H1 (cell line): ENCODE results near the gene POU6F2. TPM values are rescaled to one million over a fixed set of nuclear protein-coding genes. Genes with fewer than 3 reads are reported as not detected.

Experiments
- CTCF ChIA-PET: fragments of 300-600 bp; sonication (Branson Sonifier 250); formaldehyde crosslinking; loops from one replicate; lab custom pipeline; 2021; ENCODE audit not compliant: partially characterized antibody; lab: Charles Lee
- POLR2A ChIA-PET: fragments of 300-600 bp; sonication (Branson Sonifier 250); formaldehyde crosslinking; loops from one replicate; lab custom pipeline; 2021; ENCODE audit warnings: inconsistent platforms; ENCODE audit not compliant: partially characterized antibody; lab: Charles Lee
- DNase-seq, 2 experiments: peaks; one replicate each; pipeline versions ENCODE4 v3.0.0 to v3.0.0-alpha.2; 2010 to 2022; ENCODE audit warnings: low spot score in 2 of 2, low read depth in 1 of 2, mixed read lengths in 1 of 2
- FAIRE-seq: peaks from 2 replicates; lab custom pipeline; 2011; peaks lifted over from hg19 to GRCh38; lab: Jason Lieb, UNC
- H2AFZ ChIP-seq: 2 replicates; pipeline ENCODE4 v1.8.1; 2012; ENCODE audit warnings: low read length, inconsistent platforms
- H2AK5ac ChIP-seq: 2 replicates; pipeline ENCODE4 v1.6.1; 2013; ENCODE audit warnings: low read depth, low read length
- H2BK120ac ChIP-seq: replicated peaks from 2 replicates; pipeline ENCODE3; 2013; ENCODE audit warnings: low read depth, low read length, inconsistent platforms
- H2BK12ac ChIP-seq: 2 replicates; pipeline ENCODE4 v1.6.1; 2013; ENCODE audit warnings: low read depth, low read length
- H2BK15ac ChIP-seq: 2 replicates; pipeline ENCODE4 v1.6.1; 2013; ENCODE audit warnings: low read length
- H2BK20ac ChIP-seq: 2 replicates; pipeline ENCODE4 v1.6.1; 2013; ENCODE audit warnings: low read length
- H2BK5ac ChIP-seq: 2 replicates; pipeline ENCODE4 v1.6.1; 2013; ENCODE audit warnings: low read depth, low read length
- H3K14ac ChIP-seq: 2 replicates; pipeline ENCODE4 v1.6.1; 2013; ENCODE audit warnings: inconsistent platforms; ENCODE audit not compliant: insufficient read length
- H3K18ac ChIP-seq: 2 replicates; pipeline ENCODE4 v1.6.1; 2013; ENCODE audit warnings: low read length; ENCODE audit errors: extremely low read depth
- H3K23ac ChIP-seq: 2 replicates; pipeline ENCODE4 v1.6.1; 2013; ENCODE audit warnings: inconsistent platforms; ENCODE audit not compliant: insufficient read length
- H3K23me2 ChIP-seq: 2 replicates; pipeline ENCODE4 v1.6.1; 2013; ENCODE audit warnings: low read depth, low read length
- H3K27ac ChIP-seq: 2 replicates; pipeline ENCODE4 v1.6.1; 2011; ENCODE audit warnings: low read depth, low read length, inconsistent platforms
- H3K27me3 ChIP-seq, 4 experiments: replicated peaks in 1 of 4; 1 replicate in 1 of 4; 2 replicates in 3 of 4; pipeline versions ENCODE4 v1.6.1 to v1.8.1; 2011 to 2013; ENCODE audit warnings: low read length in 3 of 4, mild to moderate bottlenecking in 3 of 4, inconsistent platforms in 2 of 4, mixed read lengths in 2 of 4, moderate library complexity in 1 of 4; ENCODE audit not compliant: control insufficient read depth in 3 of 4, insufficient read depth in 3 of 4; ENCODE audit errors: extremely low read depth in 1 of 4
- H3K36me3 ChIP-seq, 4 experiments: 2 replicates each; pipeline versions ENCODE4 v1.6.1 to v1.8.1; 2011 to 2013; ENCODE audit warnings: mild to moderate bottlenecking in 4 of 4, low read length in 3 of 4, moderate library complexity in 2 of 4, control low read depth in 1 of 4, inconsistent platforms in 1 of 4; ENCODE audit not compliant: insufficient read depth in 4 of 4, control insufficient read depth in 2 of 4
- H3K4ac ChIP-seq: replicated peaks from 2 replicates; pipeline ENCODE3; 2013; ENCODE audit warnings: low read length, low read depth, mixed read lengths, inconsistent platforms; ENCODE audit not compliant: insufficient read length
- H3K4me1 ChIP-seq, 4 experiments: replicated peaks in 1 of 4; 1 replicate in 1 of 4; 2 replicates in 3 of 4; pipeline versions ENCODE4 v1.6.1 to v1.8.1; 2011 to 2013; ENCODE audit warnings: low read length in 3 of 4, inconsistent platforms in 2 of 4, mixed read lengths in 1 of 4; ENCODE audit not compliant: insufficient read depth in 4 of 4, control insufficient read depth in 3 of 4
- H3K4me2 ChIP-seq, 2 experiments: 2 replicates each; pipeline versions ENCODE4 v1.6.1 to v1.8.1; 2011 to 2013; ENCODE audit warnings: low read depth in 2 of 2, low read length in 2 of 2, control low read depth in 1 of 2, inconsistent platforms in 1 of 2, mild to moderate bottlenecking in 1 of 2; ENCODE audit not compliant: insufficient read depth in 1 of 2
- H3K4me3 ChIP-seq, 4 experiments: fragments of 200-600, 300-600 bp in 1 of 4; sonication (generic), shearing (Covaris generic), sonication (Bioruptor Twin) in 1 of 4; 2 replicates each; pipeline versions ENCODE4 v1.5.1 to v1.8.1; 2011 to 2016; ENCODE audit warnings: low read length in 4 of 4, low read depth in 3 of 4, control low read depth in 2 of 4, inconsistent platforms in 2 of 4, mild to moderate bottlenecking in 2 of 4, mixed read lengths in 1 of 4, moderate library complexity in 1 of 4; ENCODE audit not compliant: insufficient read depth in 2 of 4; ENCODE audit errors: extremely low read depth in 1 of 4
- H3K56ac ChIP-seq: replicated peaks from 2 replicates; pipeline ENCODE3; 2013; ENCODE audit warnings: low read depth, mild to moderate bottlenecking, mixed read lengths, low read length, inconsistent platforms; ENCODE audit not compliant: insufficient read length
- H3K79me1 ChIP-seq: 2 replicates; pipeline ENCODE4 v1.6.1; 2013; ENCODE audit warnings: low read depth, low read length, control low read depth
- H3K79me2 ChIP-seq, 2 experiments: 2 replicates each; pipeline versions ENCODE4 v1.6.1 to v1.8.1; 2012 to 2013; ENCODE audit warnings: low read length in 2 of 2, mild to moderate bottlenecking in 2 of 2, inconsistent platforms in 1 of 2; ENCODE audit not compliant: insufficient read depth in 2 of 2, control insufficient read depth in 1 of 2
- H3K9ac ChIP-seq, 4 experiments: replicated peaks in 1 of 4; 1 replicate in 1 of 4; 2 replicates in 3 of 4; pipeline versions ENCODE4 v1.6.1 to v1.8.1; 2011 to 2013; ENCODE audit warnings: low read depth in 3 of 4, low read length in 3 of 4, control low read depth in 2 of 4, mild to moderate bottlenecking in 2 of 4, moderate library complexity in 2 of 4, inconsistent platforms in 1 of 4; ENCODE audit errors: extremely low read depth in 1 of 4
- H3K9me3 ChIP-seq, 2 experiments: 2 replicates each; pipeline versions ENCODE4 v1.6.1 to v1.8.1; 2012 to 2013; ENCODE audit warnings: mild to moderate bottlenecking in 2 of 2, moderate library complexity in 2 of 2, control low read depth in 1 of 2, inconsistent platforms in 1 of 2, low read depth in 1 of 2, low read length in 1 of 2, mixed read lengths in 1 of 2; ENCODE audit not compliant: insufficient read depth in 2 of 2
- H4K20me1 ChIP-seq, 2 experiments: replicated peaks in 1 of 2; 2 replicates each; pipeline versions ENCODE3 to v1.8.1; 2011 to 2013; ENCODE audit warnings: inconsistent platforms in 2 of 2, low read length in 2 of 2, mild to moderate bottlenecking in 1 of 2; ENCODE audit not compliant: insufficient read depth in 2 of 2, control insufficient read depth in 1 of 2
- H4K5ac ChIP-seq: 2 replicates; pipeline ENCODE4 v1.6.1; 2013; ENCODE audit warnings: low read length, low read depth, mixed read lengths, inconsistent platforms; ENCODE audit not compliant: insufficient read length
- H4K8ac ChIP-seq: 2 replicates; pipeline ENCODE4 v1.8.0; 2013; ENCODE audit warnings: mild to moderate bottlenecking, moderate library complexity, low read length, inconsistent platforms; ENCODE audit not compliant: insufficient read depth; ENCODE audit errors: extremely low read depth
- H4K91ac ChIP-seq: replicated peaks from 2 replicates; pipeline ENCODE3; 2013; ENCODE audit warnings: low read length, mixed read lengths, inconsistent platforms; ENCODE audit not compliant: insufficient read length
- ASH2L ChIP-seq: fragments of 200-600, 300-600 bp; sonication (generic); IDR thresholded peaks from one replicate; pipeline ENCODE4 v1.7.1; 2017; ENCODE audit warnings: low read length
- MAFK ChIP-seq: IDR thresholded peaks from 2 replicates; pipeline ENCODE4 v1.6.1; 2012; ENCODE audit warnings: low read depth, mild to moderate bottlenecking, improper control_type of control experiment, low read length
- NANOG ChIP-seq: IDR thresholded peaks from 2 replicates; pipeline ENCODE4 v1.6.1; 2011; ENCODE audit warnings: low read length, low read depth, mild to moderate bottlenecking, inconsistent platforms; ENCODE audit not compliant: insufficient read depth, poor library complexity, severe bottlenecking
- SP1 ChIP-seq: IDR thresholded peaks from 2 replicates; pipeline ENCODE4 v1.6.1; 2011; ENCODE audit warnings: low read depth, low read length
- WGBS, 2 experiments: shearing (Covaris generic) in 1 of 2; methylation state at CpG; one replicate each; pipeline versions ENCODE4 v1.1.6 to v1.1.7; 2013 to 2015; ENCODE audit warnings: low lambda C conversion rate in 2 of 2, mixed read lengths in 2 of 2, inconsistent platforms in 1 of 2, low coverage in 1 of 2, missing lambda C conversion rate in 1 of 2; ENCODE audit not compliant: insufficient replicate concordance in 2 of 2, insufficient coverage in 1 of 2, insufficient read length in 1 of 2; ENCODE audit errors: extremely low coverage in 1 of 2, missing lambda C conversion rate in 1 of 2; 5-methylcytosine and 5-hydroxymethylcytosine counted together
- polyA plus RNA-seq, 7 experiments: library from polyadenylated mRNA; depleted of rRNA in 3 of 7; stranded (reverse) in 5 of 7; unstranded in 2 of 7; fragments of >200 nt in 5 of 7; fragments of 200-250 nt in 2 of 7; gene quantifications; 1 replicate in 5 of 7; 2 replicates in 1 of 7; 4 replicates in 1 of 7; pipeline versions ENCODE4 v1.2.1 to v1.2.3, GENCODE V29; 2011 to 2013; ENCODE audit warnings: missing spikeins in 2 of 7, mixed read lengths in 2 of 7
- total RNA-seq: library from RNA; stranded (reverse); fragmentation: NEBNext Ultra II Directional; extraction: Animal tissue kit (Norgen Biotek cat#: 25700); gene quantifications from 2 replicates; pipeline ENCODE4 v1.2.1, GENCODE V29; 2021

POU6F2 gene
- total and polyA plus RNA-seq, 2 of the 8 experiments (the other 6 are each of a cell fraction or from before 2014, with no cell fraction given) = 1.1 to 2.0 TPM

DNA sequence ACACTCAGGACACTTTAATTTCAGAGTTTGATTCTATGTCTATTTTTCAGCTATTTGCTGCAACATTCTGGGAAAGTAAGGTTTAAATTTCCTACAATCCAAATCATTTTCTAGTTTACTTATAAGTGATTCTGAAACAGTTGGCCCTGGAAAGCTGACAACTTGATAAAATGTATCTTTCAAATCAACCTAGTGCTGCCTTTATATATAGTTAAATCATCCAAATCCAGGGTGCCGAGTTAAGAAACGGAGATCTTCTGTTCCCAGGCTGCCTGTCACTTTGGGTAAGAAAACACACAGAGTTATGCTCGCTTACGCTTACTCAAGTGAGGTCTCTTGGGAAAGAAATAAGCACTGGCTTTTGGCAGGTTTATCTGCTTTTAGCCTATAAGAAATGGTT is 175.0 kb downstream of the POU6F2 start:
- Histone ChIP-seq H3K23ac (no peak overlapping the region), H2AK5ac (no peak overlapping the region), H3K4ac (no peak overlapping the region), H2BK5ac (no peak overlapping the region), H3K79me2 (no peaks in the 10 kb centered on the region), H3K9me3 (no peaks in the 10 kb centered on the region), H3K4me2 (no peak overlapping the region), H3K27ac (no peak overlapping the region), H3K4me3 (no peak overlapping the region), H3K23me2 (no peaks in the 10 kb centered on the region), H3K18ac (no peak overlapping the region), H2BK12ac (no peak overlapping the region), H2AFZ (no peak overlapping the region), H4K20me1 (no peaks in the 10 kb centered on the region), H4K91ac (no peak overlapping the region), H3K27me3 (no peaks in the 10 kb centered on the region), H3K79me1 (no peaks in the 10 kb centered on the region), H3K14ac (no peak overlapping the region), H2BK20ac (no peak overlapping the region), H2BK15ac (no peak overlapping the region), H3K56ac (no peak overlapping the region), H4K5ac (no peak overlapping the region), H2BK120ac (no peak overlapping the region), H3K36me3 (no peaks in the 10 kb centered on the region), H4K8ac (no peak overlapping the region), H3K9ac (no peak overlapping the region), H3K4me1 (no peaks in the 10 kb centered on the region)
- TF ChIP-seq ASH2L (no peak), SP1 (no peak), NANOG (no peak), MAFK (no peak)
- POLR2A ChIA-PET = no interaction called here
- 96% methylated on average over 4 of the region's 4 CpGs; no CpG with 5 or more reads in 1 of the 2 experiments for WGBS, 2 experiments
- no peak for DNase-seq
- FAIRE-seq = no peak
- CTCF ChIA-PET = interaction anchor here (2.5 kb wide), 1 partner anchor 13 kb away, joined by 6 read pairs; no protein-coding TSS in a partner anchor
